HepG2 (cell line): ENCODE measurements around the gene TRIM74. TPM values are rescaled to one million over a fixed set of nuclear protein-coding genes. Genes with fewer than 3 reads are reported as not detected.
A peak's percentile ranks its signal among the peaks of the same experiment; 100 is the strongest.
"Not testable (repeated sequence)": the region's sequence is repeated elsewhere in the genome, so short reads cannot be mapped to it uniquely, and the experiment has no call there.

ENCODE experiments used
- ATF7-NPFF ChIP-seq: sonication (generic); formaldehyde crosslinking; IDR thresholded peaks from 2 replicates; pipeline ENCODE4 v1.8.1; 2023; ENCODE audit warnings: mild to moderate bottlenecking, low read depth, missing genetic modification reagents, moderate library complexity
- CREB3 ChIP-seq: sonication (generic); formaldehyde crosslinking; IDR thresholded peaks from 2 replicates; pipeline ENCODE4 v1.5.0; 2020; ENCODE audit warnings: missing genetic modification reagents
- HBP1 ChIP-seq: IDR thresholded peaks from 2 replicates; pipeline ENCODE4 v1.6.1; 2016; ENCODE audit warnings: low read depth, control low read depth
- HES4 ChIP-seq: sonication (generic); formaldehyde crosslinking; IDR thresholded peaks from 2 replicates; pipeline ENCODE4 v1.9.0; 2021; ENCODE audit warnings: mild to moderate bottlenecking, missing genetic modification reagents, borderline replicate concordance
- HOXA3 ChIP-seq: sonication (generic); formaldehyde crosslinking; IDR thresholded peaks from 2 replicates; pipeline ENCODE4 v1.5.0; 2020; ENCODE audit warnings: missing genetic modification reagents
- KAT7 ChIP-seq: IDR thresholded peaks from 2 replicates; pipeline ENCODE4 v1.6.1; 2018; ENCODE audit warnings: borderline replicate concordance, missing compliant biosample characterization
- MAZ ChIP-seq, 2 experiments: sonication (generic) in 1 of 2; formaldehyde crosslinking in 1 of 2; IDR thresholded peaks; 2 replicates each; pipeline versions ENCODE4 v1.5.0 to v1.6.1; 2012 to 2020; ENCODE audit warnings: low read depth in 2 of 2, mild to moderate bottlenecking in 2 of 2, borderline replicate concordance in 1 of 2, improper control_type of control experiment in 1 of 2, low read length in 1 of 2, missing genetic modification reagents in 1 of 2, moderate library complexity in 1 of 2
- MXD1 ChIP-seq: sonication (generic); formaldehyde crosslinking; IDR thresholded peaks from 2 replicates; pipeline ENCODE4 v1.4.0; 2020; ENCODE audit warnings: mild to moderate bottlenecking, missing genetic modification reagents
- SKIL ChIP-seq: sonication (generic); formaldehyde crosslinking; IDR thresholded peaks from 2 replicates; pipeline ENCODE4 v1.8.0; 2022; ENCODE audit warnings: missing genetic modification reagents, mild to moderate bottlenecking, moderate library complexity, borderline replicate concordance
- ZBTB25 ChIP-seq: IDR thresholded peaks from 2 replicates; pipeline ENCODE4 v1.6.1; 2018; ENCODE audit warnings: missing genetic modification reagents
- ZBTB7A ChIP-seq: sonication (generic); formaldehyde crosslinking; IDR thresholded peaks from 2 replicates; pipeline ENCODE4 v1.8.0; 2022; ENCODE audit warnings: mild to moderate bottlenecking, missing genetic modification reagents
- ZNF124 ChIP-seq: sonication (generic); formaldehyde crosslinking; IDR thresholded peaks from 2 replicates; pipeline ENCODE4 v1.4.0; 2020; ENCODE audit warnings: missing genetic modification reagents
- ZNF160 ChIP-seq: sonication (generic); formaldehyde crosslinking; IDR thresholded peaks from 2 replicates; pipeline ENCODE4 v1.8.0; 2022; ENCODE audit warnings: mild to moderate bottlenecking, inconsistent platforms, missing genetic modification reagents
- polyA plus RNA-seq, 8 experiments: library from polyadenylated mRNA; depleted of rRNA in 3 of 8; stranded (reverse) in 7 of 8; unstranded in 1 of 8; fragments of >200 nt; fragmentation: Illumina TruSeq in 4 of 8; extraction: Trizol in 4 of 8; gene quantifications; 2 replicates each; pipeline versions ENCODE4 v1.2.1 to v1.2.3, GENCODE V29; 2011 to 2016; ENCODE audit warnings: low read depth in 4 of 8, missing spikeins in 1 of 8, mixed read lengths in 1 of 8; ENCODE audit not compliant: insufficient read depth in 1 of 8
- total RNA-seq, 5 experiments: library from RNA; depleted of rRNA; stranded (reverse); fragments of >200 nt; fragmentation: Illumina TruSeq; extraction: Trizol; gene quantifications; 2 replicates each; pipeline ENCODE4 v1.2.3, GENCODE V29; 2016; ENCODE audit warnings: low read depth in 1 of 5
- TF ChIP-seq, protein P1 (sequence below): sonication (generic); formaldehyde crosslinking; IDR thresholded peaks from 2 replicates; pipeline ENCODE4 v1.9.0; 2022; ENCODE audit warnings: missing genetic modification reagents, mild to moderate bottlenecking, borderline replicate concordance
- TF ChIP-seq, protein P2 (sequence below): sonication (generic); formaldehyde crosslinking; IDR thresholded peaks from 2 replicates; pipeline ENCODE4 v1.4.0; 2020; ENCODE audit warnings: mild to moderate bottlenecking, missing genetic modification reagents

TRIM74 gene
- total and polyA plus RNA-seq, 2 of the 13 experiments (the other 11 are each of a cell fraction or from before 2014, with no cell fraction given), result 0.51 to 1.4 TPM

DNA sequence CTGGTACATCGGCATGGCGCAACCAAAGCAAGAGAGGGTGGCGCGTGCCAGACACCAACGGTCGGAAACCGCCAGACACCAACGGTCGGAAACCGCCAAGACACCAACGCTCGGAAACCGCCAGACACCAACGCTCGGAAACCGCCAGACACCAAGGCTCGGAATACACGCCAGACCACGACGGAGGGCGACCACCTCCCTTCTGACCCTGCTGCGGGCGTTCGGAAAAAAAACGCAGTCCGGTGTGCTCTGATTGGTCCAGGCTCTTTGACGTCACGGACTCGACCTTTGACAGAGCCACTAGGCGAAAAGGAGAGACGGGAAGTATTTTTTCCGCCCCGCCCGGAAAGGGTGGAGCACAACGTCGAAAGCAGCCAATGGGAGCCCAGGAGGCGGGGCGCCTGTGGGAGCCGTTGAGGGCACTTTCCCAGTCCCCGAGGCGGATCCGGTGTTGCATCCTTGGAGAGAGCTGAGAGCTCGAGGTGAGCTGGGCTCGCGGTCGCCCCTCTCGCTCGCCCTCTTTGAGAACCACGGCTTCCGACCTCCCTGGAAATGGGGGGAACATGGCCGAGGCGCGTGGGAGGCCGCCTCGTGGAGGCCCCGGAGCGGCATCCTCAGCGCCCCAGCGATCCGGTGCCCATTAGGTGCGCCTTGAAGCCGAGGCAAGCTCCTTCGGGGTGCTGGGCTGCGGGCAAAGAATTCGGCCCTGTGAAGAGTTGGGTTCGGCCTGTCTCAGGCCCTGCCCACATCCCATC is 36.6 kb upstream of the TRIM74 start (continued):
- TF ChIP-seq HBP1, result 0 out of 2 replicates have a peak, but pooled peaks have one; percentile 56
- TF ChIP-seq CREB3 (CRISPR knock-in tag), result 0 out of 2 replicates have a peak, but pooled peaks have one; percentile 57
- TF ChIP-seq ZBTB7A (CRISPR knock-in tag), result 0 out of 2 replicates have a peak, but pooled peaks have one; percentile 52
- TF ChIP-seq MAZ (IDR thresholded peaks at IDR 0.05; ENCODE audit: borderline replicate concordance, low read depth, low read length), result not testable (repeated sequence)
- peak; percentile 18; the same call in 1 of the 2 replicates for TF ChIP-seq MAZ (CRISPR knock-in tag; IDR thresholded peaks at IDR 0.05; ENCODE audit: low read depth)
- peak; percentile 82; the same call in 1 of the 2 replicates for TF ChIP-seq ZNF124
- TF ChIP-seq KAT7 (CRISPR knock-in tag), result 0 out of 2 replicates have a peak, but pooled peaks have one; percentile 43
- 0 out of 2 replicates have a peak, but pooled peaks have one; percentile 48 for TF ChIP-seq MXD1 (CRISPR knock-in tag)
- TF ChIP-seq, protein P1, sequence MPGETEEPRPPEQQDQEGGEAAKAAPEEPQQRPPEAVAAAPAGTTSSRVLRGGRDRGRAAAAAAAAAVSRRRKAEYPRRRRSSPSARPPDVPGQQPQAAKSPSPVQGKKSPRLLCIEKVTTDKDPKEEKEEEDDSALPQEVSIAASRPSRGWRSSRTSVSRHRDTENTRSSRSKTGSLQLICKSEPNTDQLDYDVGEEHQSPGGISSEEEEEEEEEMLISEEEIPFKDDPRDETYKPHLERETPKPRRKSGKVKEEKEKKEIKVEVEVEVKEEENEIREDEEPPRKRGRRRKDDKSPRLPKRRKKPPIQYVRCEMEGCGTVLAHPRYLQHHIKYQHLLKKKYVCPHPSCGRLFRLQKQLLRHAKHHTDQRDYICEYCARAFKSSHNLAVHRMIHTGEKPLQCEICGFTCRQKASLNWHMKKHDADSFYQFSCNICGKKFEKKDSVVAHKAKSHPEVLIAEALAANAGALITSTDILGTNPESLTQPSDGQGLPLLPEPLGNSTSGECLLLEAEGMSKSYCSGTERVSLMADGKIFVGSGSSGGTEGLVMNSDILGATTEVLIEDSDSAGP (CRISPR knock-in tag), result 0 out of 2 replicates have a peak, but pooled peaks have one; percentile 49
- 0 out of 2 replicates have a peak, but pooled peaks have one; percentile 54 for TF ChIP-seq ZBTB25 (CRISPR knock-in tag)
- TF ChIP-seq ZNF160 (CRISPR knock-in tag), result 0 out of 2 replicates have a peak, but pooled peaks have one; percentile 75
- TF ChIP-seq HOXA3 (CRISPR knock-in tag), result peak; percentile 67; the same call in 1 of the 2 replicates
- TF ChIP-seq, protein P2, sequence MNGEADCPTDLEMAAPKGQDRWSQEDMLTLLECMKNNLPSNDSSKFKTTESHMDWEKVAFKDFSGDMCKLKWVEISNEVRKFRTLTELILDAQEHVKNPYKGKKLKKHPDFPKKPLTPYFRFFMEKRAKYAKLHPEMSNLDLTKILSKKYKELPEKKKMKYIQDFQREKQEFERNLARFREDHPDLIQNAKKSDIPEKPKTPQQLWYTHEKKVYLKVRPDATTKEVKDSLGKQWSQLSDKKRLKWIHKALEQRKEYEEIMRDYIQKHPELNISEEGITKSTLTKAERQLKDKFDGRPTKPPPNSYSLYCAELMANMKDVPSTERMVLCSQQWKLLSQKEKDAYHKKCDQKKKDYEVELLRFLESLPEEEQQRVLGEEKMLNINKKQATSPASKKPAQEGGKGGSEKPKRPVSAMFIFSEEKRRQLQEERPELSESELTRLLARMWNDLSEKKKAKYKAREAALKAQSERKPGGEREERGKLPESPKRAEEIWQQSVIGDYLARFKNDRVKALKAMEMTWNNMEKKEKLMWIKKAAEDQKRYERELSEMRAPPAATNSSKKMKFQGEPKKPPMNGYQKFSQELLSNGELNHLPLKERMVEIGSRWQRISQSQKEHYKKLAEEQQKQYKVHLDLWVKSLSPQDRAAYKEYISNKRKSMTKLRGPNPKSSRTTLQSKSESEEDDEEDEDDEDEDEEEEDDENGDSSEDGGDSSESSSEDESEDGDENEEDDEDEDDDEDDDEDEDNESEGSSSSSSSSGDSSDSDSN (CRISPR knock-in tag), result peak; percentile 54; the same call in 1 of the 2 replicates
- 0 out of 2 replicates have a peak, but pooled peaks have one; percentile 18 for TF ChIP-seq ATF7-NPFF (CRISPR knock-in tag)
- 0 out of 2 replicates have a peak, but pooled peaks have one; percentile 27 for TF ChIP-seq HES4 (CRISPR knock-in tag)
- TF ChIP-seq SKIL (CRISPR knock-in tag), result 0 out of 2 replicates have a peak, but pooled peaks have one; percentile 20
